Bone marrow (tissue), 2 donors: ENCODE measurements around the gene CENPQ.
A peak's percentile ranks its signal among the peaks of the same experiment; 100 is the strongest.
"Not testable (repeated sequence)": the region's sequence is repeated elsewhere in the genome, so short reads cannot be mapped to it uniquely, and the experiment has no call there.

Source experiments
- DNase-seq, 2 donors: peaks; one replicate each; lab custom pipeline; 2025; lab: John Stamatoyannopoulos, UW

CENPQ gene

DNA sequence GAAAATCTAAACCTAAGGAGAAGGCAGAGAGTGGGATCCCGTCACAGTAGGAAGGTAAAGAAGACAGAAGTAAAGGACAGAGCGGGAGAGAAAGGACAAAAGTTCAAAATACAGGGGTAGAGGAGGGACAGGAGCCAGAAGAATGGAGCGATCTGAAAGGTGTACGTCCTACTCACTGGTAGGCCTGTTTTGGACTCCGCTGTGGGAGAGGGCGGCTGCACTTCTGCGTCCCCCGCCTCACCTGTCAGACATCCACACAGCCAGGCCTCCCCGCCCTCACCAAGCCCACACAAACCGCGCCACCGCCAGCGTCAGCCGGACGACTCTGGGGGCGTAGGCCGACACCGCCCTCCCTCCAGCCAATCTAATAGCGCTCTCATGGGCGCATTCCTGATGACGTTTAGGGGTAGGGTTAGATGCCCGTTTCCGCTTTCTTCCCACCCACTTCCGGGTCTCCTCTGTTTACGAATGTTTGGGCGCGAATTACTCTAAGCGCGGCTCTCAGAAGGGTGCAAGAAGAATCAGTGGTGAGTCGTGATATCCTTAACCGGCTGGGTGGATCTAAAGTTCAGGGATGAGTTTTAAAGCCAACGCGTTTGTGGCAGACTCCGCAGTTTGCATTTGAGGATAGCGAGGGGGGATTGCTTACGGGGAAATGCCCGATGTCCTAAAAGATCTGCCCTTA, at the start of gene CENPQ, which contains the start of gene MMUT:
CENPQ (plus strand) TSS at position 444 of the 685 bp plus-strand sequence. CDS start 6,807 bp downstream, outside the sequence.
MMUT (minus strand) TSS at position 327 of the 685 bp plus-strand sequence. CDS start 3,787 bp downstream, outside the sequence.
- DNase-seq: peak; percentile 68 to 96

- no peak for DNase-seq
Observed at GRCh38 chr6:49415358-49415757, 47.8 kb upstream of the CENPQ start.

DNA sequence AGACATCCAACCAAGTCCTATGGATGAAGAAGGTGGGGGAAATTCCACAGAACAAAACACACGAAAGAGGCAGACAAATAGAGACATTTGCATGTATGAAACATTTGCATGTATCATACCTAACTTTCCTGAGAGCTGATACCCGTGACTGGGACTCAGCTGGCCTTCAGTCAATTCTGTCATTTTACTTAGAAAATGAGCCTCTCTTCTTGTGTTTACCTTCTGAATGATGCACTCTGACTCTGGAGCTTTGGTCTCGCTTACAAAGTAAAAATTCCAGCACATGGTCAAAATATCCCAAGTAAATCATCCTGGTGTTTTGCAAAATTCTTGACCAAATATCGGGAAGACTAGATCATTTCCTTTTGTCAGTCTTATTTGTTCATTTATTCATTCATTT, 47.0 kb upstream of the CENPQ start:
- DNase-seq: no peak

DNA sequence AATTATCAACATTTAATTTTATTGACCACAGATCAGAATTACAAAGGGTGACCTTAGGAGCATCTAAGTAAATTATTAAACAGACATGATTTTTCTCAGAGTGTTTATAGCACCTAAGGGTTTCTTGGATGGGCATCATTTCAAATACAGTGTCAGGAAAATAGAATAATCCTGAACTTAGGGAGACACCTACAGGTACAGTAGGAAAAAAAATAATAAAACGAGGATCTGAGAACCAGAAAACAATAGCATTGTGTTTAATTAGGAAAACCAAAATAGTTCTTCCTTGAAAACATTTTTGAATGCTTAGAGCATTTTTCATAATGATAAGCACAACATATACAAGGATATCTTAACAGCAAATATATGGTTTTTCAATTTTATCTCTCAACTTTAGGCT, 39.4 kb upstream of the CENPQ start:
- DNase-seq: no peak

DNA sequence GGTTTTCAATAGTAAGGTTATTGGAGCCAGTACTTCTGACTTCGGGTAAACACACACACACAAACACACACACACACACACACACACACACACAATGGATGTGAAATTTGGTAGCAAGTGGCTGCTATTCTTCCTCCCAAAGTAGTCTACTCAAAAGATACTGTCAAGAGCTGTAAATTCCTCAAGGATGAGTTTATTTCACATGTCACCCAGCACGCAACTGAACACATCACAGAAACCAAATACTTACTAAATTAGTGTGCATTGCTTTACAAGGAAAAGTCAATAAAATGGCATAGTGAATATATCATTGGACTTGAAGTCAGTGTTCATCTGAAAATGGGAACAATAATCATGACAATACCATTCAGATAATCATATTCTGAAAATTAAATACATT, 33.0 kb upstream of the CENPQ start:
- DNase-seq: no peak

GRCh38 chr6:49430866-49431265, 32.3 kb upstream of the CENPQ start:
- no peak for DNase-seq

DNA sequence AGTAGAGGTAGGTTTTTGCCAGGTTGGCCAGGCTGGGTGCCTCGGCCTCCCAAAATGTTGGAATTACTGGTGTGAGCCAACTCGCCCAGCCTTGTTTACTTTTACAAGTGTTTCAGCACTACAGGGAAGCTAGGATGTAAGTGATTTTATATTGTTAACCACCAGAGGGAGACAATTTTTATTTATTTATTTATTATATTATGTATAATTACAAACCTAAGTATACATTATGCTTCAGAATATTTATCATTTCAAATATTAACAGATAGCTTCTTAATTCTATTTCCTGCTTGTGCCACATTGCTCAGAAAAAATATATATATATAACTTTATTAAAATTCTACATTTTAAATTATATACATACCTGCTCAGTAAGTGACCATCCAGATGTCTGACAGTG, 9.9 kb upstream of the CENPQ start:
- no peak for DNase-seq

DNA sequence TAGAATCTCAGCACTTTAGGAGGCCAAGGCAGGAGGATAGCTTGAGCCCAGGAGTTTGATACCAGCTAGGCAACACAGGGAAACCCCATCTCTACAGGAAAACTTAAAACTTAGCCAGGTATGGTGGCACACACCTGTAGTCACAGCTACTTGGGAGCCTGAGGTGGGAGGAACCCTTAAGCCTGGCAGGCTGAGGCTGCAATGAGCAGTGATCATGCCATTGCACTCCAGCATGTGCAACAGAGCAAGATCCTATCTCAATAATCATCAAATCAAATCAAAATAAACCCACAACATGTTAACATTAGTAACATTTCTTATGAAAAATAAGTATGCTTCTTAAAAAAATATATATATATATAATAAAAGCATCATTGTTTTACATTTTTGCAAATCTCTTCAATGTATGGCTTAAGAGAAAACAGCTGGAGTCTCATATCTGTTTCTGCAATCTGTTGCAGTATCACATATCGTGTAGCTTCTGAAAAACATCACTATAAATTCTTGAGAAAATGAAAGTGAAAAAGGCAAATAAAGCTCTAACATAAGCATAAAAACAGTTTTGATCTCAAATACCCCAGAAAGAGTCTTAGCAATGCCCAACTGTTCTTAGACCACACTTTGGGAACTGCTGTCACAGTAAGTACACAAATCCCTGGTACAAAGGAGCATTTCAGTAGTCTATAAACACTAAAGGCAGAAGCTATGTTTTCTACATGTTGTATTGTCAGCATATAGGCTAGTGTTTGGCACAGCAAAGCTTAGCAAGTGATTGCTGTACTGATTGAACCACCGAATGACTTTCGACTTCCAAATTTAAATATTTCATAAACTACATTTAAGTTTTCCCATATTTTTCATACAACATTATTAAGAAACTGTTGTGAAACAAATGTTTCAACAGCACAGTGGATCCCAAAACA, 8.1 kb upstream of the CENPQ start:
- DNase-seq: no peak

GRCh38 chr6:49457771-49458170, 5.4 kb upstream of the CENPQ start:
- no peak for DNase-seq

- DNase-seq: no peak
Observed at GRCh38 chr6:49462071-49462470, 1.1 kb upstream of the CENPQ start.

GRCh38 chr6:49462599-49462926, 607 bp upstream of the CENPQ start:
- no peak for DNase-seq

GRCh38 chr6:49463612-49463967, 420 bp downstream of the CENPQ start:
- DNase-seq: no peak

DNA sequence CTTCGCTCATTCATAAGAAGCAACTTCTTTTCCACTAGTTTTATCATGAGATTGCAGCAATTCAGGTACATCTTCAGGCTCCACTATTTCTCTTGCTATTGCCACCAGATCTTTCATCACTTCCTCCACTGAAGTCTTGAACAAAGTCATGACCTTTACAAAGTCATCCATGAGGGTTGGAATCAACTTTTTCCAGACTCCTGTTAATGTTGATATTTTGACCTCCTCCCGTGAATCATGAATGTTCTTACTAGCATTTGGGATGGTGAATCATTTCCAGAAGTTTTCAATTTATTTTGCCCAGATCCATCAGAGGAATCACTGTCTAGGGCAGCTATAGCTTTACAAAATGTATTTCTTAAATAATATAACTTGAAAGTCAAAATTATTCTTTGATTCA, 1.5 kb downstream of the CENPQ start:
- DNase-seq: no peak

DNA sequence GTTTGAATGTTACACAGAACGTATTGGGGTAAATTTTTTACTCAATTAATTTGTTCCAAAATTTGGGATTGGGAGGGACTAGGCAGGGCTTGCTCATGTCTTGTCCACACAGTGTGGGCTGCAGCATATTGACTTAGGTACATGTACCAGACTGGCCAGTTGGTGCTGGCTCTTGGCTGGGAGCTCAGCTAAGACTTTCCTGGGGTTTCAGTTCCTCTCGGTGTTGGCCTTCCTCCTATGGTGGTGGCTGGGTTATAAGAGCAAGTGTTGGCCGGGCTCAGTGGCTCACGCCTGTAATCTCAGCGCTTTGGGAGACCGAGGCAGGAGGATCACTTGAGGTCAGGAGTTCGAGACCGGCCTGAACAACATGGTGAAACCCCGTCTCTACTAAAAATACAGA, 4.9 kb downstream of the CENPQ start:
- DNase-seq: no peak

GRCh38 chr6:49476564-49476963, 13.4 kb downstream of the CENPQ start:
- DNase-seq: not testable (repeated sequence)

DNA sequence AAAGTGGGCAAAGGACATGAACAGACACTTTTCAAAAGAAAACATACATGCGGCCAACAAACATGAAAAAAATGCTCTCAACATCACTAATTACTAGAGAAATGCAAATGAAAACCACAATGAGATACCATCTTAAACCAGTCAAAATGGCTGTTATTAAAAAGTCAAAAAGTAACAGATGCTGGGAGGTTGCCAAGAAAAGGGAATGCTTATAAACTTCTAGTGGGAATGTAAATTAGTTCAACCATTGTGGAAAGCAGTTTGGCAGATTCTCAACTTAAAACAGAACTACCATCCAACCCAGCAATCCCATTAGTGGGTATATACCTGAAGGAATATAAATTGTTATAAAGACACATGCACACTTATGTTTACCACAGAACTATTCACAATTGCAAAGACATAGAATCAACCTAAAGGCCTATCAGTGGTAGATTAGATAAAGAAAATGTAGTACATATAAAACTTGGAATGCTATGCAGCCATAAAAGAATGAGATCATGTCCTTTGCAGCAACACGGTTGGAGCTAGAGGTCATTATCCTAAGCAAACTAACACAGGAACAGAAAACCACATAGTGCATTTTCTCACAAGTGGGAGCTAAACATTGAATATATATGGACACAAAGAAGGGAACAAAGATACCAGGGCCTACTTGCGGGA, 16.3 kb downstream of the CENPQ start:
- no peak for DNase-seq

DNA sequence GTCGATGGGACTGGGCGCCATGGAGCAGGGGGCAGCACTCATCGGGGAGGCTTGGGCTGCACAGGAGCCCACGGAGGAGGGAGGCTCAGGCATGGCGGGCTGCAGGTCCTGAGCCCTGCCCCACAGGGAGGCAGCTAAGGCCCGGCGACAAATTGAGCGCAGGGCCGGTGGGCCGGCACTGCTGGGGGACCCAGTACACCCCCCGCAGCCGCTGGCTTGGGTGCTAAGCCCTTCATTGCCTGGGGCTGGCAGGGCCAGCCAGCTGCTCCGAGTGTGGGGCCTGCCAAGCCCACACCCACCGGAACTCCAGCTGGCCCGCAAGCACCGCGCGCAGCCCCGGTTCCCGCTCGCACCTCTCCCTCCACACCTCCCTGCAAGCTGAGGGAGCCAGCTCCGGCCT, 18.7 kb downstream of the CENPQ start:
- not testable (repeated sequence) for DNase-seq

GRCh38 chr6:49483380-49483779, 20.2 kb downstream of the CENPQ start:
- DNase-seq: not testable (repeated sequence)

- no peak for DNase-seq
Observed at GRCh38 chr6:49490633-49491032, 27.5 kb downstream of the CENPQ start.

GRCh38 chr6:49497304-49497703, 34.1 kb downstream of the CENPQ start:
- no peak for DNase-seq

DNA sequence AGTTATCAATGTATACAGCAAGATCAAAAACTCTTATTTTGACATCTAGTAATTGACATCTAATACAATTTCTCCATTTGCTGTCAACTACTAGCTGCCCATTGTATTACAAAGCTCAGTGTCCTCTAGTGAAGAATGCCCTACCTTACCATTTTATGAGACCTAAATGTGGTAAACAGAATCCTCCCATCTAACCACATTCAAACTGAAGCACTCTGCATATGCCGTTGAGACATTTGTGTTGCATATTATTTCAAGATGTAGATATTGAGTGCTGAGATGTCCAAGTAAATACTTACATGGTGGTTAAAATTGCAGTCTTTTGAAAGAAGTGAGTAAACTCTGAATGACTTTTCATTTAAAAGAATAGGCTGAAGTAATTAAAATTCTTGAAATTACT, 36.0 kb downstream of the CENPQ start:
- DNase-seq: no peak

GRCh38 chr6:49499623-49500022, 36.5 kb downstream of the CENPQ start, which contains the start of gene GLYATL3:
GLYATL3 (plus strand) TSS chr6:49499923; CDS start chr6:49511991, 12,068 bp downstream.
- no peak for DNase-seq

DNA sequence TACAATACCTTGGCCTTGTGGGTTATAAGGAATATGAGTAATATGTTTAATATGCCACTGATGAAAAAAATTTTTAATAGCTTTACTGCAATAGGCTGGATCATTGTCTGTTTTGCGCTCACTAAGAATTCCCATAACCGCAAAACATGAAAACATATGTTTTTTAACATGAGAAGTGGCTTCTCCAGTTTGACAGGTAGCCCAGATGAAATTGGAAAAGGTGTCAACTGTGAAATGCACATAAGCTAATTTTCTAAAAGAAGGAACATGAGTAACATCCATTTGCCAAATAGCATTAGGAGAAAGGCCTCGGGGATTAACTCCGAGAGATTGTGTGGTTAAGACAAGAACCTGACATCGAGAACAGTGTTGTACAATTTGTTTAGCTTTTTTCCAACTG, 41.5 kb downstream of the CENPQ start:
- DNase-seq: no peak
